Measurements from ENCODE around the gene ABCC12.

- TF ChIP-seq, protein P1, sequence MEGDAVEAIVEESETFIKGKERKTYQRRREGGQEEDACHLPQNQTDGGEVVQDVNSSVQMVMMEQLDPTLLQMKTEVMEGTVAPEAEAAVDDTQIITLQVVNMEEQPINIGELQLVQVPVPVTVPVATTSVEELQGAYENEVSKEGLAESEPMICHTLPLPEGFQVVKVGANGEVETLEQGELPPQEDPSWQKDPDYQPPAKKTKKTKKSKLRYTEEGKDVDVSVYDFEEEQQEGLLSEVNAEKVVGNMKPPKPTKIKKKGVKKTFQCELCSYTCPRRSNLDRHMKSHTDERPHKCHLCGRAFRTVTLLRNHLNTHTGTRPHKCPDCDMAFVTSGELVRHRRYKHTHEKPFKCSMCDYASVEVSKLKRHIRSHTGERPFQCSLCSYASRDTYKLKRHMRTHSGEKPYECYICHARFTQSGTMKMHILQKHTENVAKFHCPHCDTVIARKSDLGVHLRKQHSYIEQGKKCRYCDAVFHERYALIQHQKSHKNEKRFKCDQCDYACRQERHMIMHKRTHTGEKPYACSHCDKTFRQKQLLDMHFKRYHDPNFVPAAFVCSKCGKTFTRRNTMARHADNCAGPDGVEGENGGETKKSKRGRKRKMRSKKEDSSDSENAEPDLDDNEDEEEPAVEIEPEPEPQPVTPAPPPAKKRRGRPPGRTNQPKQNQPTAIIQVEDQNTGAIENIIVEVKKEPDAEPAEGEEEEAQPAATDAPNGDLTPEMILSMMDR (IDR thresholded peaks at IDR 0.05; ENCODE audit: low read depth, low read length, missing input control): no peak
- TF ChIP-seq EGR1 (IDR thresholded peaks at IDR 0.05; ENCODE audit: low read depth in 2 of 2): no peak
- no peak for TF ChIP-seq MAX (IDR thresholded peaks at IDR 0.05)
Measured at GRCh38 chr16:48168075-48168474, 12.3 kb upstream of the ABCC12 start.
